Left lung (tissue), 10 donors: ENCODE data around the gene CENPB. TPM values are rescaled to one million over a fixed set of nuclear protein-coding genes. Genes with fewer than 3 reads are reported as not detected.
A peak's percentile ranks its signal among the peaks of the same experiment; 100 is the strongest.
"Not testable (repeated sequence)": the region's sequence is repeated elsewhere in the genome, so short reads cannot be mapped to it uniquely, and the experiment has no call there.

Experiments used
- ATAC-seq: fragments of 200-7000 bp; cut with Tn5 transposase; one replicate; pipeline ENCODE4 v1.9.1; 2020; ENCODE audit warnings: moderate library complexity
- DNase-seq, 4 donors: peaks; one replicate each; pipeline ENCODE4 v3.0.0-alpha.2; 2013 to 2020
- H3K27ac ChIP-seq, 2 donors: fragments of 200-600 bp; sonication (generic) in 1 of 2; one replicate each; pipeline versions ENCODE4 v1.5.0 to v1.8.0; 2020 to 2021
- H3K27me3 ChIP-seq, 2 donors: fragments of 200-600 bp; sonication (generic) in 1 of 2; one replicate each; pipeline versions ENCODE4 v1.5.0 to v1.8.0; 2020 to 2021
- H3K36me3 ChIP-seq, 2 donors: fragments of 200-600 bp; sonication (generic) in 1 of 2; one replicate each; pipeline versions ENCODE4 v1.5.0 to v1.8.0; 2020 to 2021
- H3K4me1 ChIP-seq, 2 donors: fragments of 200-600 bp; one replicate each; pipeline ENCODE4 v1.8.0; 2021
- H3K4me3 ChIP-seq, 2 donors: fragments of 200-600 bp; sonication (generic) in 1 of 2; one replicate each; pipeline versions ENCODE4 v1.5.0 to v1.8.0; 2020 to 2021; ENCODE audit warnings: mild to moderate bottlenecking in 1 of 2
- H3K9me3 ChIP-seq, 2 donors: fragments of 200-600 bp; sonication (generic) in 1 of 2; one replicate each; pipeline versions ENCODE4 v1.5.0 to v1.8.0; 2020 to 2021
- CTCF ChIP-seq, 2 donors: fragments of 200-600 bp; sonication (generic) in 1 of 2; IDR thresholded peaks; one replicate each; pipeline versions ENCODE4 v1.5.0 to v1.8.0; 2021; ENCODE audit warnings: antibody characterized with exemption in 2 of 2
- intact Hi-C, 2 donors: fragments of 100-400 bp; cut with DNase I; formaldehyde crosslinking; loops; one replicate each; pipeline versions ENCODE4 v1.11.2 to v1.14.2; 2022
- polyA plus RNA-seq, 6 donors: library from polyadenylated mRNA; unstranded; fragments of 120-200 nt; gene quantifications; one replicate each; pipeline ENCODE4 v1.2.1, GENCODE V29; 2013; ENCODE audit not compliant: insufficient read length in 6 of 6
- total RNA-seq, 2 donors: library from RNA; stranded (reverse); fragmentation: NEBNext Ultra II Directional; extraction: Animal tissue kit (Norgen Biotek cat#: 25700); gene quantifications; one replicate each; pipeline ENCODE4 v1.2.1, GENCODE V29; 2021
- donor health status: DM: no; HTN: yes; CAD: no.
- donor health status: DM: no; HTN: no; CAD: no.

CENPB gene
- total and polyA plus RNA-seq, 8 donors = 38.0 to 94.5 (median 53.4) TPM

- H3K4me3 ChIP-seq = peak overlapping the region; percentile 61 to 79
- no peaks in the 10 kb centered on the region for H3K9me3 ChIP-seq
- intact Hi-C loops = no loop called here
- DNase-seq (peak in 1 of 4 donors; percentile 34), ATAC-seq (no peak)
- peaks cover 0 to 39% of the 10 kb centered on the region in 2 donors for H3K36me3 ChIP-seq
- TF ChIP-seq CTCF (IDR thresholded peaks at IDR 0.05) = no peak
- H3K27me3 ChIP-seq = no peaks in the 10 kb centered on the region
- H3K27ac ChIP-seq = peak overlapping the region; percentile 73 to 91
- H3K4me1 ChIP-seq = peaks cover 38 to 64% of the 10 kb centered on the region in 2 donors
Measured at GRCh38 chr20:3796477-3797225, 10.1 kb upstream of the CENPB start.

GRCh38 chr20:3795511-3796468, 9.2 kb upstream of the CENPB start, which contains the start of gene CDC25B:
CDC25B (plus strand) TSS chr20:3796310; CDS start chr20:3796532, 222 bp downstream.
- intact Hi-C loops = no loop called here

GRCh38 chr20:3794701-3795420, 8.3 kb upstream of the CENPB start:
- peak overlapping the region; percentile 61 to 79 for H3K4me3 ChIP-seq
- no peaks in the 10 kb centered on the region for H3K9me3 ChIP-seq
- ATAC-seq (no peak), DNase-seq (peak in 1 of 4 donors; percentile 32)
- peak overlapping the region; percentile 91 to 97 for H3K27ac ChIP-seq
- TF ChIP-seq CTCF (IDR thresholded peaks at IDR 0.05) = no peak
- no peaks in the 10 kb centered on the region for H3K27me3 ChIP-seq
- peaks cover 27 to 46% of the 10 kb centered on the region in 2 donors for H3K4me1 ChIP-seq
- peaks cover 0 to 21% of the 10 kb centered on the region in 2 donors for H3K36me3 ChIP-seq
- intact Hi-C loops = no loop called here

More at GRCh38 chr20:3795511-3796468, 9.2 kb upstream of the CENPB start, which contains the start of gene CDC25B:
- TF ChIP-seq CTCF (IDR thresholded peaks at IDR 0.05) = peak; percentile 38 to 48
- peak; percentile 90 to 98 (median 95) for DNase-seq
- Histone ChIP-seq H3K36me3 (peaks cover 0 to 30% of the 10 kb centered on the region in 2 donors), H3K27ac (peak within 1 kb of the TSS; percentile 91 to 97), H3K4me1 (peaks cover 32 to 55% of the 10 kb centered on the region in 2 donors), H3K4me3 (peak within 1 kb of the TSS; percentile 61 to 79), H3K9me3 (no peaks in the 10 kb centered on the region), H3K27me3 (no peaks in the 10 kb centered on the region)
- peak; percentile 93 for ATAC-seq

GRCh38 chr20:3794168-3794567, 7.6 kb upstream of the CENPB start:
- peaks cover 0 to 16% of the 10 kb centered on the region in 2 donors for H3K36me3 ChIP-seq
- H3K4me3 ChIP-seq, H3K9me3 ChIP-seq, H3K27me3 ChIP-seq, H3K27ac ChIP-seq, ATAC-seq, intact Hi-C loops, DNase-seq: not testable (repeated sequence)
- peaks cover 21 to 41% of the 10 kb centered on the region in 2 donors for H3K4me1 ChIP-seq

GRCh38 chr20:3789201-3789600, 2.7 kb upstream of the CENPB start:
- H3K27ac ChIP-seq, ATAC-seq, H3K36me3 ChIP-seq, intact Hi-C loops, DNase-seq, H3K4me3 ChIP-seq, H3K27me3 ChIP-seq, H3K9me3 ChIP-seq: not testable (repeated sequence)
- H3K4me1 ChIP-seq = peaks cover 21 to 44% of the 10 kb centered on the region in 2 donors
